Right lobe of liver (tissue), 6 donors: ENCODE data around the gene MRPS18B. TPM values are rescaled to one million over a fixed set of nuclear protein-coding genes. Genes with fewer than 3 reads are reported as not detected.
A peak's percentile ranks its signal among the peaks of the same experiment; 100 is the strongest.

Source experiments
- ATAC-seq, 4 donors: fragments of 200-7000 bp; cut with Tn5 transposase; one replicate each; pipeline ENCODE4 v1.9.1; 2020; ENCODE audit warnings: mild to moderate bottlenecking in 4 of 4, moderate library complexity in 4 of 4
- DNase-seq, 3 donors: peaks; one replicate each; pipeline ENCODE4 v3.0.0-alpha.2; 2020
- H3K27ac ChIP-seq, 3 donors: fragments of 200-600 bp; one replicate each; pipeline ENCODE4 v1.8.0; 2022
- H3K27me3 ChIP-seq, 2 donors: fragments of 200-600 bp; one replicate each; pipeline ENCODE4 v1.8.0; 2022
- H3K36me3 ChIP-seq, 4 donors: fragments of 200-600 bp; sonication (generic) in 1 of 4; one replicate each; pipeline versions ENCODE4 v1.5.1 to v1.8.0; 2017 to 2022; ENCODE audit warnings: control low read depth in 1 of 4
- H3K4me1 ChIP-seq, 4 donors: fragments of 200-600 bp; sonication (generic) in 1 of 4; one replicate each; pipeline versions ENCODE4 v1.5.1 to v1.8.0; 2017 to 2022; ENCODE audit warnings: control low read depth in 1 of 4
- H3K4me3 ChIP-seq, 3 donors: fragments of 200-600 bp; one replicate each; pipeline ENCODE4 v1.8.0; 2022
- H3K9me3 ChIP-seq, 4 donors: fragments of 200-600 bp; sonication (generic) in 1 of 4; one replicate each; pipeline versions ENCODE4 v1.5.1 to v1.8.0; 2017 to 2022; ENCODE audit warnings: control low read depth in 1 of 4
- POLR2A ChIP-seq: fragments of 450-650 bp; IDR thresholded peaks from one replicate; pipeline ENCODE4 v1.6.1; 2017; ENCODE audit warnings: antibody characterized with exemption, mild to moderate bottlenecking
- WGBS: methylation state at CpG from one replicate; pipeline ENCODE4 v1.1.6; 2018; ENCODE audit warnings: low coverage, low lambda C conversion rate; ENCODE audit not compliant: insufficient coverage; ENCODE audit errors: missing lambda C conversion rate; 5-methylcytosine and 5-hydroxymethylcytosine counted together
- intact Hi-C, 2 donors: fragments of 100-400 bp; cut with DNase I; formaldehyde crosslinking; loops; one replicate each; pipeline versions ENCODE4 v1.11.2 to v1.14.1; 2022
- total RNA-seq, 6 experiments: library from RNA; depleted of rRNA in 2 of 6; stranded (reverse); fragments of >200 nt in 2 of 6; fragmentation: NEBNext Ultra II Directional in 3 of 6; extraction: Animal tissue kit (Norgen Biotek cat#: 25700) in 3 of 6; gene quantifications; one replicate each; pipeline versions ENCODE4 v1.1.0 to v1.2.4, GENCODE V29; 2016 to 2023
- TF ChIP-seq, protein P1 (sequence below), 4 donors: fragments of 200-600 bp in 3 of 4; fragments of 450-650 bp in 1 of 4; IDR thresholded peaks; one replicate each; pipeline versions ENCODE4 v1.5.1 to v1.8.0; 2016 to 2022; ENCODE audit warnings: antibody characterized with exemption in 4 of 4, mild to moderate bottlenecking in 2 of 4
- donor health status: DM: no; HTN: yes; CAD: no.
- donor health status: DM: no; HTN: no; CAD: no.
- donor health status: DM: no; HTN: no; CAD: no.
- donor health status: DM: no; HTN: yes; CAD: no.
- donor health status: DM: no; HTN: yes; CAD: no.

MRPS18B gene
- total RNA-seq, 6 experiments from 2014 or later = 43.3 to 73.9 (median 56.2) TPM

DNA sequence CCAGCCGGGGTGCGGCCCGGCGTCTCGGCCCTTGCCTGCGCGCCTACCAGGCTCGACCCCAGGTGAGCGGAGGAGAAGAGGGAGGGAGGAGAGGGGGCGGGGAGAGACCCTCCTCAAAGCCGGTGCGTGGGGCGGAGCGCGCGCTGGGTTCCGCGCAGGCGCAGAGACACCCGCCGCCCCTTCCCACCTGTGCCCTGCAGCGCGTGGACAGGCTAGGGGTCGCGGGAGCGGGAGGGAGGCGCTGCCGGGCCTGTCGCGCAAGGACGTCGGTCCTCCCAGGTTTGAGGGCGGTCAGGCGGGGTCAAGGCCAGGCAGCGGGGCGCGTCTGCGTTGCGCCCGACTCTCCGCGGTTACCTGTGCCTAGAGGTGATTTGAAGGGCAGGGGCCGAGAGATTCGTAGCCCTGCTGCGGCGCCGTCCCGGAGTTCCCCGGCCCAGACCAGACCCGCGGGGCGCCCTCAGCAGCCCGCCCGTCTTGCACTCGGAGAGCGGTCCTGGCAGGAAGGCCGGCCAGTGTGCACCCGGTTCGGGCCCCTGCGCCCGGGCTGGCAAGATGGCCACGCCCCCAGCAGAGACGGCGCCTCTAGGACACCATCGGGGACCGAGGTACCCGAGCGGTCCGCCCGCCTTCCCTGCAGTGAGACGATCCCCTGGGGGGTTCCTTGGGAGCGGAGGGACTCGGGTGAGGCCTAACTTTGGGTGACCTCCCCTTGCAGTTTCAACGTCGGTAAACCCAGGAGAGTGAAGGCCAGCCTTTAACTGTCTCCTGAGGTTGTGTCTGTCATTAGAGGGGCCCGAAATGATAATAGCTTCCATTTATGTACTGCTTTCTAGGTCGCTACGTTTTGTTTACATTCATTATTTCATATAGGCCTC is 29.8 kb downstream of the MRPS18B start:
- DNase-seq (peak; percentile 78 to 85 (median 82)), ATAC-seq (peak; percentile 75 to 84 (median 82))
- H3K36me3 ChIP-seq = peaks cover 0 to 16% (median 5%) of the 10 kb centered on the region in 4 donors
- no peaks in the 10 kb centered on the region for H3K9me3 ChIP-seq
- H3K4me1 ChIP-seq = peaks cover 0 to 11% (median 6%) of the 10 kb centered on the region in 4 donors
- TF ChIP-seq POLR2A = peak; percentile 57
- TF ChIP-seq, protein P1, sequence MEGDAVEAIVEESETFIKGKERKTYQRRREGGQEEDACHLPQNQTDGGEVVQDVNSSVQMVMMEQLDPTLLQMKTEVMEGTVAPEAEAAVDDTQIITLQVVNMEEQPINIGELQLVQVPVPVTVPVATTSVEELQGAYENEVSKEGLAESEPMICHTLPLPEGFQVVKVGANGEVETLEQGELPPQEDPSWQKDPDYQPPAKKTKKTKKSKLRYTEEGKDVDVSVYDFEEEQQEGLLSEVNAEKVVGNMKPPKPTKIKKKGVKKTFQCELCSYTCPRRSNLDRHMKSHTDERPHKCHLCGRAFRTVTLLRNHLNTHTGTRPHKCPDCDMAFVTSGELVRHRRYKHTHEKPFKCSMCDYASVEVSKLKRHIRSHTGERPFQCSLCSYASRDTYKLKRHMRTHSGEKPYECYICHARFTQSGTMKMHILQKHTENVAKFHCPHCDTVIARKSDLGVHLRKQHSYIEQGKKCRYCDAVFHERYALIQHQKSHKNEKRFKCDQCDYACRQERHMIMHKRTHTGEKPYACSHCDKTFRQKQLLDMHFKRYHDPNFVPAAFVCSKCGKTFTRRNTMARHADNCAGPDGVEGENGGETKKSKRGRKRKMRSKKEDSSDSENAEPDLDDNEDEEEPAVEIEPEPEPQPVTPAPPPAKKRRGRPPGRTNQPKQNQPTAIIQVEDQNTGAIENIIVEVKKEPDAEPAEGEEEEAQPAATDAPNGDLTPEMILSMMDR (IDR thresholded peaks at IDR 0.05) = no peak
- 2% methylated on average over 21 of the region's 78 CpGs for WGBS
- intact Hi-C loops = no loop called here
- H3K27ac ChIP-seq = peak overlapping the region; percentile 75 to 88 (median 87)
- peak overlapping the region; percentile 79 to 99 (median 98) for H3K4me3 ChIP-seq
- H3K27me3 ChIP-seq = no peaks in the 10 kb centered on the region

DNA sequence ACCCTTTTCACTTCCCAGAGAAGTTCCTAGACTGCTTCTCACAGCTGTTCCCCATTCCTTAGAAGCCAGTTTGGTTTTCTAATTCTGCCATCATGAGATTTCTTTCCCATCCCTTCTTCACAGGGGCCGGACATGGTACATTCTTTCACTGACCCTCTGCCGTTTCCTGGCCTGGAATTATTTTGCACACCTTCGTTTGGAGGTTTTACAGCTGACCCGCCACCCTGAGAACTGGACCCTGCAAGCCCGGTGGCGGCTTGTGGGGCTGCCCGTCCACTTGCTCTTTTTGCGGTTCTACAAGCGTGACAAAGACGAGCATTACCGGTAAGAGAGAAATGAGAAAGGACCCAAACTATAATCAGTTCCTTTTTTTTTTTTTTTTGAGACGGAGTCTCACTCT is 33.5 kb downstream of the MRPS18B start:
- H3K27ac ChIP-seq = no peak overlapping the region
- TF ChIP-seq, protein P1 (IDR thresholded peaks at IDR 0.05) = no peak
- TF ChIP-seq POLR2A = no peak
- H3K27me3 ChIP-seq = no peaks in the 10 kb centered on the region
- 88% methylated on average over 12 of the region's 12 CpGs for WGBS
- ATAC-seq = no peak
- peaks cover 0 to 52% (median 21%) of the 10 kb centered on the region in 4 donors for H3K36me3 ChIP-seq
- H3K4me1 ChIP-seq = peaks cover 0 to 17% (median 4%) of the 10 kb centered on the region in 4 donors
- H3K9me3 ChIP-seq = no peaks in the 10 kb centered on the region
- DNase-seq = no peak
- no peak overlapping the region for H3K4me3 ChIP-seq
- intact Hi-C loops = no loop called here

DNA sequence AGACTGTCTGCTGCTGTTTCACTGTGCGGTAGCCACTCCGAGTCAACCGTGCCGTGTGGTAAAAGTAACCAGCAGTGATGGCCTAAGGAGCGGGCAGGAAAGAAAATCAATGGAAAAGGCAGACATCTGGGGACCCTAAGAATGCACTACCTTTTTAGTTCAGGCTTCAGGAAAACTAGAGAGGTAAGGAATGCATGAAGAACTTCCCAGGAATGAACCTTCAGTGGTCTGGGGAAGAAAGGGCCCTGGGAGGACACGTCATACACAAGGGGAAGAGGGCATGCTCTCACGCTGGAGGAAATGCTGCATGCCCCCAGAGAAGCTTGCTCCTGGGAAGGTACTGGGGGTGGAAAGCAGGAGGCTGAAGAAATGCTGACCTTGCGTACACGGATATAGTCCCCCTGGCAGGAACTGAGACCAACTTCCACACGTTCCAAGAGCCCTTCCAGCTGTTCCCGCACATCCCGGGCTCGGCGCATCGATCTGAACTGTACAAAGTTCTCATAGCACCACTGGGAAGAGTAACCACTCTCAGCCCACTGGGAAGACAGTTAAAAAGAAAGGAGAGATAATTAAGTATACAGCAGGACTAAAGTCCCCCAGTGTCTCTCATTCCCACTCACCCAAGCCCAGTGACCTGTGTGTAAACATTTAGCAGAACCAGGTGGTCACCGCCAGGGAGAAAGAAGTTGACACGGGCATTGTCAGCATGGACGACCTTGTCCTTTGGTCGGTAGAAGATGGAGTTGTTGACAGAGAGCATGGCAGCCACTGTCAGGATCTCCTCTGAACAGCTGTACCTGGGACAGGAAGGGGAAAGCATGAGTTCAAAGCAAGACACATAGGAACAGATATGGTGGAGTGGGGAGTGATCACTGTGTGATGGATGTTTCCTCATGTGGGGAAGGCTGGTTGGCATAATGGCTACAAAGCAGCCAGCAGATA is 37.4 kb downstream of the MRPS18B start:
- intact Hi-C loops = no loop called here
- 62% methylated on average over 18 of the region's 19 CpGs for WGBS
- H3K27me3 ChIP-seq = no peaks in the 10 kb centered on the region
- H3K9me3 ChIP-seq = no peaks in the 10 kb centered on the region
- TF ChIP-seq, protein P1 (IDR thresholded peaks at IDR 0.05) = no peak
- TF ChIP-seq POLR2A = no peak
- peaks cover 0 to 90% (median 27%) of the 10 kb centered on the region in 4 donors for H3K36me3 ChIP-seq
- H3K27ac ChIP-seq = no peak overlapping the region
- no peak overlapping the region for H3K4me3 ChIP-seq
- ATAC-seq = peak in 1 of 4 donors; percentile 45
- peaks cover 0 to 10% (median 3%) of the 10 kb centered on the region in 4 donors for H3K4me1 ChIP-seq
- DNase-seq = no peak

DNA sequence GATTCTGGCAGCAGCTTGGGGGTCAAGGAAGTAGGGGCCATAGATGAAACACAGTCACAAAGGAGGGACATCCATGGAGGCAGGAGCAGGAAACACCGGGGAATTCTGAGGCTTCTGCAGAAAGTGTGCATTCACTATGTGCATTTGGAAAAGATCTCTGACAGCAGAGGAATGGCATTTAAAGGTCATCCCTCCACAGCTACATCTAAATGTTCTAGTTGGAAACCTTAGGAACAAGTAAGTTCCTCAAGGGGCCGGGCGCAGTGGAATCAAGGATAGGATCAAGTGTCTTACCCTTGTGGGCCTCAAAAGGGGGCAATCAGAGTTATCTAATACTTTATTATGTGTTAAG is 38.1 kb downstream of the MRPS18B start:
- H3K27me3 ChIP-seq = no peaks in the 10 kb centered on the region
- ATAC-seq = no peak
- peaks cover 0 to 10% (median 3%) of the 10 kb centered on the region in 4 donors for H3K4me1 ChIP-seq
- intact Hi-C loops = no loop called here
- peaks cover 0 to 97% (median 27%) of the 10 kb centered on the region in 4 donors for H3K36me3 ChIP-seq
- H3K27ac ChIP-seq = no peak overlapping the region
- no peak overlapping the region for H3K4me3 ChIP-seq
- no peak for TF ChIP-seq POLR2A
- TF ChIP-seq, protein P1 (IDR thresholded peaks at IDR 0.05) = no peak
- WGBS = 82% methylated on average over 3 of the region's 3 CpGs
- no peak for DNase-seq
- no peaks in the 10 kb centered on the region for H3K9me3 ChIP-seq
